NT2/D1 (cell line): Measurements from ENCODE around the gene PDPK1.

ENCODE experiments used
- SUZ12 ChIP-seq: IDR thresholded peaks from 2 replicates; pipeline ENCODE4 v1.6.1; 2011; ENCODE audit not compliant: insufficient read length, insufficient read depth; ENCODE audit errors: extremely low read depth
- YY1 ChIP-seq: IDR thresholded peaks from 2 replicates; pipeline ENCODE4 v1.6.1; 2011; ENCODE audit not compliant: insufficient read length, insufficient read depth

DNA sequence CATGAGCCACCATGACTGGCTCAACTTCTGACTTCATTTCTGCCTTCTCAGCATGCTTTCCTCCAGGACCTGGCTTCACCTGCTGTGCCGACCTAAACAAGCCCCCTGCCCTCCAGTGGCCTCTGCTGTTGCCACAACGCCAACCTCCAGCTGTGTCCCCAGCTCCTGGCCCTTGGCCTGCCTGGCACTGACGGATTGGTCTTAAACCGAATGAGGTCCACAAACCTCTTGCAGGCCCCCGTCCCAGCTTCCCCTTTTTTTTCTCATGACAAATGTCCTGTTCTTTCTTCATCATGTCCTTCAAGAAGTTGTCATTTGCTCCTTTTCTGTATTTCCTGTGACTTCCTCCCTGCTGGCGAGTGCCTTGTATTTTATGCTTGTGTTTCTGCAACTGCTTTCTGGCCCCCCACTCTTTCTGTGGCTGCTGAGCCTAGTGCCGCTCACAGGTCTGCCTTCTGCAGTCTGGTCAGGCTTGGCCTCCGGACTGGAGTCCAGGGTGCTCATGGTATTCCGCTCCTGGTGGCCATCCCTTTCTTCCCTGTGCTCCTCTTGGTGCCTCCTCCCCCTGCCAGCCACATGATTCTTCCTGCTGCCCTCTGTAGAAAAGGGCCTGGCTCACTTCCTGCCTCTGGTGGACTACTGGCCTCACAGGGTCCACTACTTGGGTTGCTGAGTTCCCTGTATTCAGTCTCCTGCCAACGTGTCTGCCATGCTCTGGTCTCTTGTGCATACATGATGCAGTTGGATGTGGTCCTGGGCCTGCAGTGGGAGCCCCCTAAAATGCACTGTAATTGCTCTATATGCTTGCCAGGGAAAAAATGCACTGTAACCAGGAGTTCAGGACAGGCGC lies 21.2 kb upstream of the PDPK1 start:
- TF ChIP-seq SUZ12 (no peak), YY1 (no peak)
